Measurements from ENCODE around the gene ERP27. TPM values are rescaled to one million over a fixed set of nuclear protein-coding genes. Genes with fewer than 3 reads are reported as not detected.

The ERP27 gene
- total RNA-seq, 4 donors from 2014 or later: 0.88 to 24.3 (median 5.0) TPM; not detected in 1

DNA sequence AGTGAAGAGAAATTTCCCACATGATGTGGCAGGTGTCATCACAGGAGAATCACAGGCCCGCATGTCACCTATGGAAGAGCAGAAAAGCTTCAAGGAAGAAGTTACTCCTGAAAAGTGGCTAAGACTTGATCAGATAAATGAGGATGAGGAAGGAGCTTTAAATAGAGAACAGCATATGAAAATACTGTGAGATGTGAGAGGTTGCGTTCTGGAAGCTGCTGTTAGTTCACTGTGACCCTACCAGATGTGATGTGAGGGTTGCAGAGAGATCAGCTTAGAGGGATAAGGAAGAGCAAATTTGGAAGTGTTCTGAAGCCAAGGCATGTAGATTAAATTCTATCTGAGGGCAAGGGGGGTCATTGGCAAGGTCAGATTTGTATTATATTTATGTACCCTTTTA is 17.1 kb downstream of the ERP27 start:
- no peak for TF ChIP-seq POLR2A (IDR thresholded peaks at IDR 0.05)
- TF ChIP-seq, protein P1, sequence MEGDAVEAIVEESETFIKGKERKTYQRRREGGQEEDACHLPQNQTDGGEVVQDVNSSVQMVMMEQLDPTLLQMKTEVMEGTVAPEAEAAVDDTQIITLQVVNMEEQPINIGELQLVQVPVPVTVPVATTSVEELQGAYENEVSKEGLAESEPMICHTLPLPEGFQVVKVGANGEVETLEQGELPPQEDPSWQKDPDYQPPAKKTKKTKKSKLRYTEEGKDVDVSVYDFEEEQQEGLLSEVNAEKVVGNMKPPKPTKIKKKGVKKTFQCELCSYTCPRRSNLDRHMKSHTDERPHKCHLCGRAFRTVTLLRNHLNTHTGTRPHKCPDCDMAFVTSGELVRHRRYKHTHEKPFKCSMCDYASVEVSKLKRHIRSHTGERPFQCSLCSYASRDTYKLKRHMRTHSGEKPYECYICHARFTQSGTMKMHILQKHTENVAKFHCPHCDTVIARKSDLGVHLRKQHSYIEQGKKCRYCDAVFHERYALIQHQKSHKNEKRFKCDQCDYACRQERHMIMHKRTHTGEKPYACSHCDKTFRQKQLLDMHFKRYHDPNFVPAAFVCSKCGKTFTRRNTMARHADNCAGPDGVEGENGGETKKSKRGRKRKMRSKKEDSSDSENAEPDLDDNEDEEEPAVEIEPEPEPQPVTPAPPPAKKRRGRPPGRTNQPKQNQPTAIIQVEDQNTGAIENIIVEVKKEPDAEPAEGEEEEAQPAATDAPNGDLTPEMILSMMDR (IDR thresholded peaks at IDR 0.05): no peak
- Histone ChIP-seq H3K27me3 (no peaks in the 10 kb centered on the region), H3K4me1 (no peaks in the 10 kb centered on the region), H3K9me3 (no peaks in the 10 kb centered on the region), H3K36me3 (no peaks in the 10 kb centered on the region), H3K4me3 (replicated peaks in 1 of 3) (no peak overlapping the region), H3K27ac (no peak overlapping the region)
- WGBS, 2 donors: 94 to 96% methylated on average over 2 of the region's 2 CpGs
- intact Hi-C loops (cut with DNase I): no loop called here
- no peak for DNase-seq

DNA sequence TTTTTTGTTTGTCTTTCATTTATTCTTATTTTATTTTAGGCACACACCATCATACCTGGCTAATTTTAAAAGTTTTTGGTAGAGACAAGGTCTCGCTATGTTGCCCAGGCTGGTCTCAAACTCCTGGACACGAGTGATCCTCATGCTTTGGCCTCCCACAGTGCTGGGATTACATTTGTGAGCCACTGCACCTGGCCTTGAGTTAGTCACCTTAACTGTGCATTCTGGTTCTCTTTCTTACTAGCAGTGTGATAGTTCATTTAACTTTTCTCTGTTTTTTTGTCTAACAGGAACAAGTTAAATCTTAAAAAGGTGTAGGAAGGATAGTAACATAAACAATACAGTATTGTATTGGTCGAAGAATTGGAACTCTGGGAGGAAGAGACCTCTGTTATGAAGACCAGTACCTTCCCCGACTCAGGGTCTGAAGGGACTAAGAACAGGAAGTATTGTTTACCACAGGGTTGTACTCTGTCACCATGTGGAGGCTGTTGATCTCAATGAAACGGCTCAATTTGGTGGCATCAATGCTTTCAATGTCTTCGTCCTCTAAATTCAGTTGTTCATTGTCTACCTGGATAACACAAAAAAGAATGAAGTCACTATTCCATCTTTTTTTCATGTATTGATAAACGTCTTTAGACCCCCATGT is 17.7 kb downstream of the ERP27 start:
- H3K27ac ChIP-seq: no peak overlapping the region
- no peak overlapping the region for H3K4me3 ChIP-seq (replicated peaks in 1 of 3)
- H3K4me1 ChIP-seq: peaks cover 0 to 4% of the 10 kb centered on the region in 2 donors
- H3K36me3 ChIP-seq: no peaks in the 10 kb centered on the region
- no peak for DNase-seq
- TF ChIP-seq, protein P1 (IDR thresholded peaks at IDR 0.05): no peak
- TF ChIP-seq POLR2A (IDR thresholded peaks at IDR 0.05): no peak
- intact Hi-C loops (cut with DNase I): no loop called here
- WGBS, 2 donors: 80 to 88% methylated on average over 7 of the region's 7 CpGs
- no peaks in the 10 kb centered on the region for H3K27me3 ChIP-seq
- no peaks in the 10 kb centered on the region for H3K9me3 ChIP-seq

DNA sequence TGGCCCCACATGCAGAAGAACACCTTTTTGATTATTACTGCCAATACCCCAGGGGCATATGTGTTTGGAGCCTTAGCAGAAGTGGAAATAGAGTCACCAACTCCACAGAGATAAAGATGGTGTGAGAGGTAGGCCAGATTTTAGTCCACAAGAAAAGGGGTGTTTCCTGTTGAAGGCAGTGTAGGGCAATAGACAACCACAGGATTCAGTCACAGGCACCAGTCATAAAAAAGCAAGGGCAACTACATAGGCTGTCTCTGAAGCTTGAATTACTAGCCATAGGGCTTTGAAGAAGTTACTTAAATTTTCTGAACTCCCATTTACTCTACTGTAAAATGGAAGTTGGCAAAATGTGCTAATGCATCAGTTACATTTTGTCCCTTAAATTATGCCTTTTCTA is 18.9 kb downstream of the ERP27 start:
- no peaks in the 10 kb centered on the region for H3K36me3 ChIP-seq
- no peak for DNase-seq
- TF ChIP-seq, protein P1 (IDR thresholded peaks at IDR 0.05): no peak
- no peak for TF ChIP-seq POLR2A (IDR thresholded peaks at IDR 0.05)
- no peak overlapping the region for H3K27ac ChIP-seq
- no peak overlapping the region for H3K4me3 ChIP-seq (replicated peaks in 1 of 3)
- no peaks in the 10 kb centered on the region for H3K27me3 ChIP-seq
- intact Hi-C loops (cut with DNase I): no loop called here
- H3K4me1 ChIP-seq: peaks cover 0 to 15% of the 10 kb centered on the region in 2 donors
- no peaks in the 10 kb centered on the region for H3K9me3 ChIP-seq

DNA sequence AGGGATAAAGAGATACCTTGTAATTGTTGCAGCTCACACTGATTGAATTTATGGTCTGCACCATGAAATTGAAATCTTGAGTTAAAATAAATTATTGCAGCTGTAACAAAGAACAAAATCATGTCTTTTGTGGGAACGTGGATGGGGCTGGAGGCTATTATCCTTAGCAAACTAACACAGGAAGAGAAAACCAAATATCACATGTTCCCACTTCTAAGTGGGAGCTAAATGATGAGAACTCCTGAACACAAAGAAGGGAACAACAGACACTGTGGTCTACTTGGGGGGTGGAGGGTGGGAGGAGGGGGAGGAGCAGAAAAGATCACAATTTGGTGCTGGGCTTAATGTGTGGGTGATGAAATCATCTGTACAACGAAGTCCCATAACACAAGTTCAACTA is 22.6 kb downstream of the ERP27 start:
- intact Hi-C loops (cut with DNase I): no loop called here
- Histone ChIP-seq H3K27me3 (no peaks in the 10 kb centered on the region), H3K4me3 (replicated peaks in 1 of 3) (no peak overlapping the region), H3K36me3 (no peaks in the 10 kb centered on the region), H3K27ac (peak overlapping the region; percentile 11 to 24 (median 21)), H3K9me3 (no peaks in the 10 kb centered on the region), H3K4me1 (peaks cover 3 to 28% of the 10 kb centered on the region in 2 donors)
- no peak for DNase-seq
- 77 to 78% methylated on average over 2 of the region's 2 CpGs for WGBS, 2 donors
- TF ChIP-seq, protein P1 (IDR thresholded peaks at IDR 0.05): no peak
- no peak for TF ChIP-seq POLR2A (IDR thresholded peaks at IDR 0.05)

DNA sequence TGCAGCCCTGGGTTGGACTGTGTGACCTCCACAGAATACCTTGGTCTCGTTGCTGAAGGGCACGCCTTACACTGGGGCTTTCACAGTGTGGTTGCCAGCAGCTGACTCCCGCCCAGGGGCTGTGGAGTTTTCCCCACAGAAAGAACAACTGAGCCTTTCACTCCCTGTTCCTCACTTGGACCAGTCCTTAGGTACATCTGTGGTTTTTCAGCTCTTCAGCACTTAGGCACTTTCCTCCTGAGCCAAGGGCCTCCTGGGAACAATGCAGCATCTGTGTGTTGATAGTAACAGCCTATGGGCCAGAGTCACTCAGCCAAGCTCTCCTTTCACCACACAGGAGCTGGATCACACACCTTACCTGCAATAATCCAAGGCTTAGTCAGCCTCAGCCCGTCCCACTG is 25.0 kb downstream of the ERP27 start:
- TF ChIP-seq POLR2A (IDR thresholded peaks at IDR 0.05): no peak
- TF ChIP-seq, protein P1 (IDR thresholded peaks at IDR 0.05): no peak
- peaks cover 3 to 28% of the 10 kb centered on the region in 2 donors for H3K4me1 ChIP-seq
- H3K4me3 ChIP-seq (replicated peaks in 1 of 3): no peak overlapping the region
- H3K27ac ChIP-seq: peak overlapping the region; percentile 6 to 45 (median 38)
- no peaks in the 10 kb centered on the region for H3K9me3 ChIP-seq
- 60 to 61% methylated on average over 4 of the region's 4 CpGs for WGBS, 2 donors
- DNase-seq: peak; percentile 35 to 44
- H3K36me3 ChIP-seq: no peaks in the 10 kb centered on the region
- intact Hi-C loops (cut with DNase I): no loop called here
- H3K27me3 ChIP-seq: no peaks in the 10 kb centered on the region

Data from thyroid gland (tissue), 4 donors.